CD4-positive, alpha-beta T cell (primary cell): ENCODE data around the gene TEN1. TPM values are rescaled to one million over a fixed set of nuclear protein-coding genes. Genes with fewer than 3 reads are reported as not detected.

Experiments
- ATAC-seq: fragments of 200-7000 bp; cut with Tn5 transposase; one replicate; pipeline ENCODE4 v1.10.0; 2022; ENCODE audit warnings: mild to moderate bottlenecking; ENCODE audit not compliant: poor library complexity
- CTCF ChIA-PET: fragments of 350-600 bp; sonication (Branson Sonifier 250); formaldehyde crosslinking; loops from one replicate; lab custom pipeline; 2021; ENCODE audit warnings: antibody characterized with exemption, inconsistent platforms; lab: Charles Lee
- POLR2A ChIA-PET: fragments of 350-600 bp; sonication (Branson Sonifier 250); formaldehyde crosslinking; loops from one replicate; lab custom pipeline; 2021; ENCODE audit warnings: antibody characterized with exemption, inconsistent platforms; lab: Charles Lee
- DNase-seq, 14 experiments: peaks; one replicate each; pipeline ENCODE4 v3.0.0-alpha.2; 2013 to 2020; ENCODE audit warnings: mixed read lengths in 2 of 14
- H3K27ac ChIP-seq, 2 donors: one replicate each; pipeline versions ENCODE4 v1.5.1 to v1.7.0; 2013; ENCODE audit warnings: low read length in 2 of 2, low read depth in 1 of 2, mild to moderate bottlenecking in 1 of 2
- H3K27me3 ChIP-seq, 2 experiments: 1 replicate in 1 of 2; 2 replicates in 1 of 2; pipeline versions ENCODE4 v1.6.1 to v1.7.0; 2013; ENCODE audit warnings: low read length in 2 of 2, control low read depth in 1 of 2, mild to moderate bottlenecking in 1 of 2, moderate library complexity in 1 of 2; ENCODE audit not compliant: insufficient read depth in 2 of 2, control insufficient read depth in 1 of 2
- H3K36me3 ChIP-seq: one replicate; pipeline ENCODE4 v1.6.1; 2013; ENCODE audit warnings: low read length, control low read depth; ENCODE audit not compliant: insufficient read depth
- H3K4me1 ChIP-seq: one replicate; pipeline ENCODE4 v1.6.1; 2013; ENCODE audit warnings: low read length, control low read depth; ENCODE audit not compliant: insufficient read depth
- H3K4me3 ChIP-seq: one replicate; pipeline ENCODE4 v1.5.1; 2013; ENCODE audit warnings: mild to moderate bottlenecking, low read length, moderate library complexity
- H3K9me3 ChIP-seq, 2 experiments: 1 replicate in 1 of 2; 2 replicates in 1 of 2; pipeline versions ENCODE4 v1.6.1 to v1.7.0; 2013; ENCODE audit warnings: low read length in 2 of 2, mild to moderate bottlenecking in 2 of 2, control low read depth in 1 of 2, moderate library complexity in 1 of 2; ENCODE audit not compliant: control insufficient read depth in 1 of 2, insufficient read depth in 1 of 2
- H3K27ac Mint-ChIP-seq: one replicate; pipeline ENCODE4 v1.8.0; 2020; ENCODE audit warnings: mixed read lengths
- H3K27me3 Mint-ChIP-seq: one replicate; pipeline ENCODE4 v1.8.0; 2021; ENCODE audit warnings: mixed read lengths
- H3K36me3 Mint-ChIP-seq: one replicate; pipeline ENCODE4 v1.8.0; 2021; ENCODE audit warnings: low read depth, mixed read lengths
- H3K4me1 Mint-ChIP-seq: one replicate; pipeline ENCODE4 v1.8.0; 2021; ENCODE audit warnings: low read depth, mixed read lengths
- H3K4me3 Mint-ChIP-seq: one replicate; pipeline ENCODE4 v1.8.0; 2020; ENCODE audit warnings: mild to moderate bottlenecking, mixed read lengths
- H3K9me3 Mint-ChIP-seq: one replicate; pipeline ENCODE4 v1.8.0; 2020; ENCODE audit warnings: mixed read lengths
- intact Hi-C, 2 experiments: fragments of 100-400 bp; cut with DNase I in 1 of 2; cut with micrococcal nuclease in 1 of 2; formaldehyde crosslinking; loops; one replicate each; pipeline versions ENCODE4 v1.15.1 to v1.9.0; 2023 to 2025; cut with DNase I, micrococcal nuclease
- total RNA-seq, 174 experiments: library from RNA in 2 of 174; stranded (reverse) in 2 of 174; gene quantifications; one replicate each; pipeline ENCODE4 v1.2.3 and lab custom pipeline; 2021 to 2026
- TF ChIP-seq, protein P1 (sequence below): fragments of 200-600 bp; IDR thresholded peaks from one replicate; pipeline ENCODE4 v1.8.0; 2022; ENCODE audit warnings: antibody characterized with exemption, mild to moderate bottlenecking

The TEN1 gene
- total RNA-seq, 2 experiments from 2014 or later: 13.0 to 13.8 TPM

DNA sequence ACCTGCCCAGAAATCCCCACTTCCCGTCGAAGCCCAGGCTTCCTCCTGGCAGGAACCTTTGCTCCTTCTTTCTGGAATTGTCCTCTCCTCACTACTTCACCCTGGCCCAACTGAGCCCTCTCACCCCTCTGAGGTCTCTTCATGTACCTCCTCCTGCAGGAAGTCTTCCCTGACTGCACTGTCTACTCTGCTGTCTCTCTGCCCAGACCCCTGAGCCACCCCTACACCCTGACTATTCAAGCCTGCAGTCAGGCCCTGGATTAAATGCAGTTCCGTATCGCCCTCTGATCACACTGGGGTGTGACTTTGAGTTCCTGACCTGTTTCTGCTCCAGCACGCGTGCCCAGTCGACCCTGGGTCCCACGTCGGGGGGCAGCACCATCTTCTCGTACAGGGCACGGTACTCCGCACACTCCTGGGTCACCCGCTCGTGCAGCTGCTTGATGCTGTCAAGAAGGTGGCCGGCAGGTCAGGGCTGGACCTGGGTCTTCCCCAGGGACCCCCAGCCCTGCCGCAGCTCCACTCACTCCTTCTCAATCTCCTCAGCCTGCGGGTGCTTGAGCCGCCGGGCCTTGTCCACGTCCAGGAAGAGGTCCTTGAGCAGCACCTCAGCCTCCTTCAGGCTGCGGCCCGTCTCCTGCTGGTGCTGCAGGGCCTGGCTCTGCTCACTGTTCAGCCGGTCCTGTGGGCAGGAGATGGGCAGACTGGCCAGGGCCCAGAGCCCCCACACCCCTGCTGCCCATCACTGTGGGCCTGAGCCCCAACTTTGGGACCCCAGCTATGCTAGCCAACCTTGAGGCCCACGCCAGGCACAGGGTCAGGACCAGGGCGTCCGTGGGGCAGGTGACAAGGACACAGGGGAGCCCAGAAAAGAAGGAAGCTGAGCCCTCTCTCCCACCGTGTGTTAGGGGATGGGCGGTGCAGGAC, 44.2 kb downstream of the TEN1 start:
- H3K27ac ChIP-seq: no peak overlapping the region
- Mint-ChIP-seq H3K9me3 (no peaks in the 10 kb centered on the region), H3K36me3 (no peaks in the 10 kb centered on the region), H3K4me1 (no peaks in the 10 kb centered on the region), H3K27me3 (no peaks in the 10 kb centered on the region), H3K4me3 (no peak overlapping the region), H3K27ac (no peak overlapping the region)
- TF ChIP-seq, protein P1, sequence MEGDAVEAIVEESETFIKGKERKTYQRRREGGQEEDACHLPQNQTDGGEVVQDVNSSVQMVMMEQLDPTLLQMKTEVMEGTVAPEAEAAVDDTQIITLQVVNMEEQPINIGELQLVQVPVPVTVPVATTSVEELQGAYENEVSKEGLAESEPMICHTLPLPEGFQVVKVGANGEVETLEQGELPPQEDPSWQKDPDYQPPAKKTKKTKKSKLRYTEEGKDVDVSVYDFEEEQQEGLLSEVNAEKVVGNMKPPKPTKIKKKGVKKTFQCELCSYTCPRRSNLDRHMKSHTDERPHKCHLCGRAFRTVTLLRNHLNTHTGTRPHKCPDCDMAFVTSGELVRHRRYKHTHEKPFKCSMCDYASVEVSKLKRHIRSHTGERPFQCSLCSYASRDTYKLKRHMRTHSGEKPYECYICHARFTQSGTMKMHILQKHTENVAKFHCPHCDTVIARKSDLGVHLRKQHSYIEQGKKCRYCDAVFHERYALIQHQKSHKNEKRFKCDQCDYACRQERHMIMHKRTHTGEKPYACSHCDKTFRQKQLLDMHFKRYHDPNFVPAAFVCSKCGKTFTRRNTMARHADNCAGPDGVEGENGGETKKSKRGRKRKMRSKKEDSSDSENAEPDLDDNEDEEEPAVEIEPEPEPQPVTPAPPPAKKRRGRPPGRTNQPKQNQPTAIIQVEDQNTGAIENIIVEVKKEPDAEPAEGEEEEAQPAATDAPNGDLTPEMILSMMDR: no peak
- no peaks in the 10 kb centered on the region for H3K27me3 ChIP-seq
- H3K4me3 ChIP-seq: no peak overlapping the region
- ChIA-PET POLR2A (no interaction called here), CTCF (no interaction called here)
- no peaks in the 10 kb centered on the region for H3K36me3 ChIP-seq
- ATAC-seq: no peak
- DNase-seq: no peak
- no peaks in the 10 kb centered on the region for H3K9me3 ChIP-seq
- H3K4me1 ChIP-seq: peaks cover under 1% of the 10 kb centered on the region
- intact Hi-C loops: no loop called here

DNA sequence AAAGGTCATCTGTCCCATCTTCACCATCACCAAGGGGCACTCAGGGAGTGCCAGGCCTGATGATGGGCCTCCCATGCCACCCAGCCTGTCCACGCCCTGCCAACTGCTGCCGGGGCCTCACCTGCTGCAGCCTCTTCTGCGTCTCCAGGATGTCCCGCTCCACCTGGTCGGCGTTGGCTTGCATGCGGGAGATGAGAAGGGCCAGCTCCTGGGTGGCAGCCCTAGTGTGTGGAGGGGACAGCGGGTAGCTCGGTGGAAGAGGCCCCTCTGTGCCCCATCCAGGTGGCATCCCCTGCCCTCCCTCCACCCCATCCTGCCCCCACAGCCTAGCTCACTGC, 44.8 kb downstream of the TEN1 start:
- Histone ChIP-seq H3K4me1 (peaks cover 6% of the 10 kb centered on the region), H3K27ac (no peak overlapping the region), H3K4me3 (no peak overlapping the region), H3K9me3 (no peaks in the 10 kb centered on the region), H3K36me3 (no peaks in the 10 kb centered on the region), H3K27me3 (no peaks in the 10 kb centered on the region)
- ATAC-seq (no peak), DNase-seq (no peak)
- intact Hi-C loops: no loop called here
- no peaks in the 10 kb centered on the region for H3K27me3 Mint-ChIP-seq
- ChIA-PET POLR2A (no interaction called here), CTCF (no interaction called here)
- H3K4me1 Mint-ChIP-seq: peaks cover 4% of the 10 kb centered on the region
- H3K4me3 Mint-ChIP-seq: no peak overlapping the region
- H3K9me3 Mint-ChIP-seq: no peaks in the 10 kb centered on the region
- no peaks in the 10 kb centered on the region for H3K36me3 Mint-ChIP-seq
- H3K27ac Mint-ChIP-seq: no peak overlapping the region
- TF ChIP-seq, protein P1: no peak

DNA sequence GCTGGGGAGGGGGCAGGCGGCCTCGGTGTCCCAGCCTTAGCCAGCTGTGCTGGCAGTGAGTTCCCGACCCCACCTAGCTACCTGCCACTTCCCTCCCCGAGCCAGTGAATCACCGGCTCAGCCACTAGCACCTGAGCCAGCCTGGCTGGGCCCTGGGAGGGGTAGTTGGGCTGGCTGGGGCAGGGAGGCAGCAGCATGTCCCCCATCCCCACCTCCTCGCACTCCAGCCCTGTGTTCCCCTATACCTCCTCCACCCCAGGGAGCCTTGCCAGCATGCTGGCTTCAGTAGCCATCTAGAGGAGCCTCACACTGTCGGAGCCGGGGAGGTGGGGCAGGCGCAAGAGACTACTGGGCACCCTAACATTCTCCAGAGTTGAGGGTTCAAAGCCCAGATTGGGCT, 45.3 kb downstream of the TEN1 start:
- no peak for ATAC-seq
- CTCF ChIA-PET: no interaction called here
- Mint-ChIP-seq H3K4me3 (no peak overlapping the region), H3K27me3 (no peaks in the 10 kb centered on the region), H3K36me3 (no peaks in the 10 kb centered on the region), H3K9me3 (no peaks in the 10 kb centered on the region), H3K27ac (no peak overlapping the region), H3K4me1 (peaks cover 8% of the 10 kb centered on the region)
- intact Hi-C loops: no loop called here
- Histone ChIP-seq H3K4me3 (no peak overlapping the region), H3K27ac (no peak overlapping the region), H3K27me3 (no peaks in the 10 kb centered on the region), H3K9me3 (no peaks in the 10 kb centered on the region), H3K4me1 (peaks cover 11% of the 10 kb centered on the region), H3K36me3 (no peaks in the 10 kb centered on the region)
- no peak for DNase-seq
- POLR2A ChIA-PET: no interaction called here
- TF ChIP-seq, protein P1: no peak
